Progenitor cell of endocrine pancreas (in vitro differentiated cells): ENCODE measurements around the gene RXRA. TPM values are rescaled to one million over a fixed set of nuclear protein-coding genes. Genes with fewer than 3 reads are reported as not detected.

Experiments
- DNase-seq: peaks from one replicate; pipeline ENCODE4 v3.0.0; 2021; ENCODE audit warnings: low spot score; ENCODE audit not compliant: unreplicated experiment
- H3K27ac Mint-ChIP-seq: 2 replicates; pipeline ENCODE4 v1.8.0; 2021; ENCODE audit warnings: mild to moderate bottlenecking, moderate library complexity, mixed read lengths
- H3K27me3 Mint-ChIP-seq: 2 replicates; pipeline ENCODE4 v1.8.0; 2021; ENCODE audit warnings: mixed read lengths
- H3K36me3 Mint-ChIP-seq: 2 replicates; pipeline ENCODE4 v1.8.0; 2022; ENCODE audit warnings: mixed read lengths; ENCODE audit not compliant: insufficient read depth
- H3K4me1 Mint-ChIP-seq: 2 replicates; pipeline ENCODE4 v1.8.0; 2021; ENCODE audit warnings: low read depth, mixed read lengths
- H3K4me3 Mint-ChIP-seq: 2 replicates; pipeline ENCODE4 v1.8.0; 2021; ENCODE audit warnings: low read depth, mild to moderate bottlenecking, moderate library complexity, mixed read lengths
- H3K9me3 Mint-ChIP-seq: 2 replicates; pipeline ENCODE4 v1.8.0; 2021; ENCODE audit warnings: low read depth, mixed read lengths
- total RNA-seq: library from RNA; stranded (reverse); gene quantifications from 2 replicates; pipeline ENCODE4 v1.2.1, GENCODE V29; 2021
- TF ChIP-seq, protein P1 (sequence below): fragments of 200-600 bp; sonication (generic); IDR thresholded peaks from one replicate; pipeline ENCODE4 v1.5.0; 2021; ENCODE audit warnings: antibody characterized with exemption, mild to moderate bottlenecking; ENCODE audit not compliant: unreplicated experiment

Gene RXRA
- total RNA-seq, 1 donor from 2014 or later: 64.8 TPM

- Mint-ChIP-seq H3K27me3 (no peaks in the 10 kb centered on the region), H3K4me3 (no peak overlapping the region), H3K9me3 (no peaks in the 10 kb centered on the region), H3K27ac (no peak overlapping the region), H3K4me1 (no peaks in the 10 kb centered on the region), H3K36me3 (no peaks in the 10 kb centered on the region)
- DNase-seq: no peak
- TF ChIP-seq, protein P1, sequence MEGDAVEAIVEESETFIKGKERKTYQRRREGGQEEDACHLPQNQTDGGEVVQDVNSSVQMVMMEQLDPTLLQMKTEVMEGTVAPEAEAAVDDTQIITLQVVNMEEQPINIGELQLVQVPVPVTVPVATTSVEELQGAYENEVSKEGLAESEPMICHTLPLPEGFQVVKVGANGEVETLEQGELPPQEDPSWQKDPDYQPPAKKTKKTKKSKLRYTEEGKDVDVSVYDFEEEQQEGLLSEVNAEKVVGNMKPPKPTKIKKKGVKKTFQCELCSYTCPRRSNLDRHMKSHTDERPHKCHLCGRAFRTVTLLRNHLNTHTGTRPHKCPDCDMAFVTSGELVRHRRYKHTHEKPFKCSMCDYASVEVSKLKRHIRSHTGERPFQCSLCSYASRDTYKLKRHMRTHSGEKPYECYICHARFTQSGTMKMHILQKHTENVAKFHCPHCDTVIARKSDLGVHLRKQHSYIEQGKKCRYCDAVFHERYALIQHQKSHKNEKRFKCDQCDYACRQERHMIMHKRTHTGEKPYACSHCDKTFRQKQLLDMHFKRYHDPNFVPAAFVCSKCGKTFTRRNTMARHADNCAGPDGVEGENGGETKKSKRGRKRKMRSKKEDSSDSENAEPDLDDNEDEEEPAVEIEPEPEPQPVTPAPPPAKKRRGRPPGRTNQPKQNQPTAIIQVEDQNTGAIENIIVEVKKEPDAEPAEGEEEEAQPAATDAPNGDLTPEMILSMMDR: no peak
Observed at GRCh38 chr9:134462318-134462717, 136.1 kb downstream of the RXRA start.

- Mint-ChIP-seq H3K4me3 (no peak overlapping the region), H3K36me3 (no peaks in the 10 kb centered on the region), H3K9me3 (no peaks in the 10 kb centered on the region), H3K27ac (no peak overlapping the region), H3K27me3 (peaks cover 6% of the 10 kb centered on the region), H3K4me1 (no peaks in the 10 kb centered on the region)
- no peak for DNase-seq
- TF ChIP-seq, protein P1: no peak
Observed at GRCh38 chr9:134463280-134463679, 137.0 kb downstream of the RXRA start.

- peaks cover 6% of the 10 kb centered on the region for H3K27me3 Mint-ChIP-seq
- no peak overlapping the region for H3K27ac Mint-ChIP-seq
- DNase-seq: no peak
- TF ChIP-seq, protein P1: no peak
- no peak overlapping the region for H3K4me3 Mint-ChIP-seq
- H3K36me3 Mint-ChIP-seq: no peaks in the 10 kb centered on the region
- no peaks in the 10 kb centered on the region for H3K9me3 Mint-ChIP-seq
- H3K4me1 Mint-ChIP-seq: no peaks in the 10 kb centered on the region
Observed at GRCh38 chr9:134466869-134467616, 140.8 kb downstream of the RXRA start.

DNA sequence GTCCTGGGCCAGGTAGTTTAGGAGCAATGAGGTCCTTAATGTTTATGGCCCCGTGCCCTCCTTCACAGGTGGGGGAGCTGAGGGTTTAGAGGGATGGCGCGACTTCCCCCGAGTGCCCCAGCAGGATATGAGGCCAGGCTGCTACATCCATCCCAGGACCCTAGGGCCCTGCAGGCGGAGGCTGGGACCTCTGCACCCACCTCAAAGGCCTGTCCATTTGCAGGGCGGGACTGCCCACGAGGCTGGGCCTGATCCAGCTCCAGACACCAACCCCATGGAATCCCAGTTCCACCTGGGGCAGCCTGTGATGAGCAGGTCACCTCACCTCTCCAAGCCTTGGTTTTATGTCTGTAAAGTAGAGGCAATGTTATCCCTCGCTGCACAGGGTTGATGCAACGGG, 142.1 kb downstream of the RXRA start:
- H3K36me3 Mint-ChIP-seq: no peaks in the 10 kb centered on the region
- peaks cover 6% of the 10 kb centered on the region for H3K27me3 Mint-ChIP-seq
- no peak for DNase-seq
- H3K4me3 Mint-ChIP-seq: no peak overlapping the region
- TF ChIP-seq, protein P1: no peak
- no peaks in the 10 kb centered on the region for H3K4me1 Mint-ChIP-seq
- H3K27ac Mint-ChIP-seq: no peak overlapping the region
- H3K9me3 Mint-ChIP-seq: no peaks in the 10 kb centered on the region

- H3K36me3 Mint-ChIP-seq: no peaks in the 10 kb centered on the region
- TF ChIP-seq, protein P1: no peak
- H3K4me3 Mint-ChIP-seq: no peak overlapping the region
- H3K27me3 Mint-ChIP-seq: peaks cover 6% of the 10 kb centered on the region
- no peaks in the 10 kb centered on the region for H3K4me1 Mint-ChIP-seq
- H3K9me3 Mint-ChIP-seq: no peaks in the 10 kb centered on the region
- no peak overlapping the region for H3K27ac Mint-ChIP-seq
- DNase-seq: no peak
Observed at GRCh38 chr9:134469041-134469875, 143.0 kb downstream of the RXRA start.
